Measurements from ENCODE around the gene FOXL2.

The FOXL2 gene

GRCh38 chr3:138940446-138940845 is 6.5 kb downstream of the FOXL2 start:
- no peaks in the 10 kb centered on the region for H3K9me2 ChIP-seq (ENCODE audit: low read depth, low read length)
- H3K4me1 ChIP-seq (ENCODE audit: insufficient read depth, low read length, severe bottlenecking) = peaks cover 7% of the 10 kb centered on the region
- H4K20me1 ChIP-seq (ENCODE audit: insufficient read depth, low read length) = no peaks in the 10 kb centered on the region
- H3F3A ChIP-seq (ENCODE audit: insufficient read depth, low read length) = no peaks in the 10 kb centered on the region
- peaks cover 2% of the 10 kb centered on the region; the same call in 1 of the 2 replicates for H3K27me3 ChIP-seq (ENCODE audit: insufficient read depth, low read length)
- no peak for TF ChIP-seq CTCF (IDR thresholded peaks at IDR 0.05; ENCODE audit: low read length)
- no peak for TF ChIP-seq EZH2 (IDR thresholded peaks at IDR 0.05; ENCODE audit: borderline replicate concordance, low read length)
- H3K79me2 ChIP-seq (ENCODE audit: insufficient read depth, low read length) = no peaks in the 10 kb centered on the region
- no peaks in the 10 kb centered on the region for H3K36me3 ChIP-seq (ENCODE audit: insufficient read depth, low read length)
- no peak overlapping the region for H3K4me3 ChIP-seq (ENCODE audit: low read depth, low read length, poor library complexity, severe bottlenecking)
- no peak overlapping the region for H3K4me2 ChIP-seq (ENCODE audit: low read length)
- no peaks in the 10 kb centered on the region for H3K9me3 ChIP-seq (ENCODE audit: low read length)
- no peak overlapping the region for H3K9ac ChIP-seq (ENCODE audit: low read length)
- no peak overlapping the region for H2AFZ ChIP-seq (ENCODE audit: low read length)
- H3K27ac ChIP-seq (ENCODE audit: low read depth, low read length, poor library complexity, severe bottlenecking) = no peak overlapping the region

GRCh38 chr3:138939561-138940241 is 7.2 kb downstream of the FOXL2 start:
- no peaks in the 10 kb centered on the region for H3K36me3 ChIP-seq (ENCODE audit: insufficient read depth, low read length)
- TF ChIP-seq CTCF (IDR thresholded peaks at IDR 0.05; ENCODE audit: low read length) = no peak
- TF ChIP-seq EZH2 (IDR thresholded peaks at IDR 0.05; ENCODE audit: borderline replicate concordance, low read length) = no peak
- no peak overlapping the region for H3K9ac ChIP-seq (ENCODE audit: low read length)
- H3K4me2 ChIP-seq (ENCODE audit: low read length) = no peak overlapping the region
- H3K9me2 ChIP-seq (ENCODE audit: low read depth, low read length) = no peaks in the 10 kb centered on the region
- H3K27me3 ChIP-seq (ENCODE audit: insufficient read depth, low read length) = peaks cover 2% of the 10 kb centered on the region; the same call in 1 of the 2 replicates
- no peak overlapping the region for H3K4me3 ChIP-seq (ENCODE audit: low read depth, low read length, poor library complexity, severe bottlenecking)
- peaks cover 8% of the 10 kb centered on the region for H3K4me1 ChIP-seq (ENCODE audit: insufficient read depth, low read length, severe bottlenecking)
- no peak overlapping the region for H3K27ac ChIP-seq (ENCODE audit: low read depth, low read length, poor library complexity, severe bottlenecking)
- H3F3A ChIP-seq (ENCODE audit: insufficient read depth, low read length) = no peaks in the 10 kb centered on the region
- H4K20me1 ChIP-seq (ENCODE audit: insufficient read depth, low read length) = no peaks in the 10 kb centered on the region
- no peaks in the 10 kb centered on the region for H3K79me2 ChIP-seq (ENCODE audit: insufficient read depth, low read length)
- no peak overlapping the region for H2AFZ ChIP-seq (ENCODE audit: low read length)
- no peaks in the 10 kb centered on the region for H3K9me3 ChIP-seq (ENCODE audit: low read length)

- Histone ChIP-seq H4K20me1 (ENCODE audit: insufficient read depth, low read length) (no peaks in the 10 kb centered on the region), H3K4me3 (ENCODE audit: low read depth, low read length, poor library complexity, severe bottlenecking) (no peak overlapping the region), H3K27me3 (ENCODE audit: insufficient read depth, low read length) (peaks cover 2% of the 10 kb centered on the region; the same call in 1 of the 2 replicates)
Measured at GRCh38 chr3:138938877-138939560, 7.9 kb downstream of the FOXL2 start.

More at GRCh38 chr3:138938877-138939560, 7.9 kb downstream of the FOXL2 start:
- Histone ChIP-seq H3K4me2 (ENCODE audit: low read length) (no peak overlapping the region), H3K36me3 (ENCODE audit: insufficient read depth, low read length) (no peaks in the 10 kb centered on the region), H3K9ac (ENCODE audit: low read length) (no peak overlapping the region), H3K4me1 (ENCODE audit: insufficient read depth, low read length, severe bottlenecking) (peaks cover 8% of the 10 kb centered on the region), H3K9me3 (ENCODE audit: low read length) (no peaks in the 10 kb centered on the region), H3K9me2 (ENCODE audit: low read depth, low read length) (no peaks in the 10 kb centered on the region), H3F3A (ENCODE audit: insufficient read depth, low read length) (no peaks in the 10 kb centered on the region), H2AFZ (ENCODE audit: low read length) (no peak overlapping the region), H3K79me2 (ENCODE audit: insufficient read depth, low read length) (no peaks in the 10 kb centered on the region), H3K27ac (ENCODE audit: low read depth, low read length, poor library complexity, severe bottlenecking) (no peak overlapping the region)
- TF ChIP-seq EZH2 (IDR thresholded peaks at IDR 0.05; ENCODE audit: borderline replicate concordance, low read length) = no peak
- no peak for TF ChIP-seq CTCF (IDR thresholded peaks at IDR 0.05; ENCODE audit: low read length)
